Naive thymus-derived CD4-positive, alpha-beta T cell (primary cell): ENCODE measurements around the gene LYRM4. TPM values are rescaled to one million over a fixed set of nuclear protein-coding genes. Genes with fewer than 3 reads are reported as not detected.

Experiments
- ATAC-seq: fragments of 150-1000 bp; cut with Tn5 transposase; 2 replicates; pipeline ENCODE4 v1.10.0; 2021; ENCODE audit warnings: mild to moderate bottlenecking, moderate library complexity
- CTCF ChIA-PET: fragments of 350-600 bp; sonication (Branson Sonifier 250); formaldehyde crosslinking; loops from one replicate; lab custom pipeline; 2021; ENCODE audit warnings: antibody characterized with exemption; lab: Charles Lee
- POLR2A ChIA-PET: fragments of 350-600 bp; sonication (Branson Sonifier 250); formaldehyde crosslinking; loops from one replicate; lab custom pipeline; 2021; ENCODE audit warnings: antibody characterized with exemption, inconsistent platforms; lab: Charles Lee
- DNase-seq, 9 donors: peaks; one replicate each; pipeline versions ENCODE4 v3.0.0 to v3.0.0-alpha.2; 2020 to 2022; ENCODE audit warnings: mixed read lengths in 1 of 9
- H3K27ac ChIP-seq: one replicate; pipeline ENCODE4 v1.7.0; 2013; ENCODE audit warnings: mild to moderate bottlenecking, low read depth, low read length, moderate library complexity
- H3K27me3 ChIP-seq, 2 donors: one replicate each; pipeline ENCODE4 v1.7.0; 2013; ENCODE audit warnings: low read length in 2 of 2, mild to moderate bottlenecking in 2 of 2, moderate library complexity in 2 of 2; ENCODE audit not compliant: control insufficient read depth in 2 of 2, insufficient read depth in 2 of 2
- H3K36me3 ChIP-seq, 3 experiments: 1 replicate in 2 of 3; 2 replicates in 1 of 3; pipeline ENCODE4 v1.7.0; 2013; ENCODE audit warnings: low read length in 3 of 3, mild to moderate bottlenecking in 3 of 3, moderate library complexity in 1 of 3; ENCODE audit not compliant: insufficient read depth in 3 of 3, control insufficient read depth in 2 of 3
- H3K4me1 ChIP-seq, 2 donors: one replicate each; pipeline ENCODE4 v1.7.0; 2013; ENCODE audit warnings: low read length in 2 of 2, mild to moderate bottlenecking in 2 of 2, moderate library complexity in 1 of 2; ENCODE audit not compliant: control insufficient read depth in 2 of 2, insufficient read depth in 2 of 2
- H3K4me3 ChIP-seq: 2 replicates; pipeline ENCODE4 v1.7.0; 2013; ENCODE audit warnings: mild to moderate bottlenecking, low read length
- H3K9me3 ChIP-seq, 3 experiments: 1 replicate in 2 of 3; 2 replicates in 1 of 3; pipeline ENCODE4 v1.7.0; 2013; ENCODE audit warnings: low read length in 3 of 3; ENCODE audit not compliant: control insufficient read depth in 2 of 3
- H3K27ac Mint-ChIP-seq, 9 donors: one replicate each; pipeline ENCODE4 v1.8.0; 2020 to 2022; ENCODE audit warnings: mixed read lengths in 9 of 9, mild to moderate bottlenecking in 8 of 9, moderate library complexity in 5 of 9, inconsistent platforms in 2 of 9
- H3K27me3 Mint-ChIP-seq, 5 donors: one replicate each; pipeline ENCODE4 v1.8.0; 2021 to 2022; ENCODE audit warnings: mixed read lengths in 5 of 5, mild to moderate bottlenecking in 1 of 5
- H3K36me3 Mint-ChIP-seq, 5 donors: one replicate each; pipeline ENCODE4 v1.8.0; 2020 to 2022; ENCODE audit warnings: mixed read lengths in 5 of 5, mild to moderate bottlenecking in 3 of 5, inconsistent platforms in 1 of 5
- H3K4me1 Mint-ChIP-seq, 7 donors: one replicate each; pipeline ENCODE4 v1.8.0; 2020 to 2022; ENCODE audit warnings: mixed read lengths in 7 of 7, mild to moderate bottlenecking in 3 of 7, inconsistent platforms in 1 of 7
- H3K4me3 Mint-ChIP-seq, 10 donors: one replicate each; pipeline ENCODE4 v1.8.0; 2020 to 2022; ENCODE audit warnings: mild to moderate bottlenecking in 10 of 10, mixed read lengths in 10 of 10, moderate library complexity in 6 of 10, inconsistent platforms in 2 of 10
- H3K9me3 Mint-ChIP-seq, 11 donors: one replicate each; pipeline ENCODE4 v1.8.0; 2020 to 2022; ENCODE audit warnings: mixed read lengths in 11 of 11, mild to moderate bottlenecking in 4 of 11, inconsistent platforms in 1 of 11, moderate library complexity in 1 of 11
- intact Hi-C, 2 donors: fragments of 100-400 bp; cut with micrococcal nuclease; formaldehyde crosslinking; loops; one replicate each; pipeline ENCODE4 v1.15.1; 2023
- polyA plus RNA-seq, 2 donors: library from polyadenylated mRNA; unstranded; fragments of 300-500 nt; fragmentation: Illumina TruSeq; gene quantifications; one replicate each; pipeline ENCODE4 v1.2.3, GENCODE V29; 2021
- total RNA-seq, 6 experiments: library from RNA in 5 of 6; stranded (reverse) in 5 of 6; gene quantifications; 1 replicate in 5 of 6; 2 replicates in 1 of 6; pipeline ENCODE4 v1.2.3 and lab custom pipeline; 2021 to 2026

LYRM4 gene
- total and polyA plus RNA-seq, 7 experiments from 2014 or later: 15.1 to 61.6 (median 24.4) TPM

GRCh38 chr6:5167501-5167900 lies 93.2 kb downstream of the LYRM4 start:
- Histone ChIP-seq H3K9me3 (no peaks in the 10 kb centered on the region), H3K27ac (no peak overlapping the region), H3K36me3 (no peaks in the 10 kb centered on the region), H3K4me1 (no peaks in the 10 kb centered on the region), H3K4me3 (no peak overlapping the region), H3K27me3 (no peaks in the 10 kb centered on the region)
- ChIA-PET POLR2A (no interaction called here), CTCF (no interaction called here)
- Mint-ChIP-seq H3K4me1 (peaks cover under 1 to 12% (median 5%) of the 10 kb centered on the region in 7 donors), H3K9me3 (no peaks in the 10 kb centered on the region), H3K27me3 (no peaks in the 10 kb centered on the region), H3K36me3 (no peaks in the 10 kb centered on the region), H3K4me3 (no peak overlapping the region), H3K27ac (peak overlapping the region in 1 of 9 donors; percentile 20)
- no peak for ATAC-seq
- DNase-seq: no peak
- intact Hi-C loops: no loop called here

DNA sequence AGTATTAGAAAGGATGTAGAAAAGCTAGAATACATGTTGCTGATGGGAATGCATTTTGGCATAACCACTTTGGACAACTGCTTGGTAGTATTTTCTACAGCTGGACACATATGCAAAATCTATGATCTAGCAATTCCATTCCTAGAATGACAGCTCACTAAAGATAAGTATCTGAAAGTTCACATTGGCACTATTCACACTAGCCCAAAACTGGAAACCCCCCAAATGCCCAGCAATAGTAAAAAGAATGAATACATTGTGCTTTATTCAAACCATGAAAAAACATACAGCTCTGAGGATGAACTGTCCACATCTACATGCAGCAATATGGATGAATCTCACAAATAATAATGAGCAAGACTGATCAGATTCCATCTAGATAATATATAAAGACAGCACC lies 96.7 kb downstream of the LYRM4 start:
- POLR2A ChIA-PET: interaction anchor here (1.5 to 1.6 kb wide), 2 partner anchors 10 to 12 kb away, joined by 3 to 9 read pairs; no protein-coding TSS in a partner anchor
- CTCF ChIA-PET: interaction anchor here (1.4 kb wide), 1 partner anchor 20 kb away, joined by 4 read pairs; no protein-coding TSS in a partner anchor
- ATAC-seq: no peak

DNA sequence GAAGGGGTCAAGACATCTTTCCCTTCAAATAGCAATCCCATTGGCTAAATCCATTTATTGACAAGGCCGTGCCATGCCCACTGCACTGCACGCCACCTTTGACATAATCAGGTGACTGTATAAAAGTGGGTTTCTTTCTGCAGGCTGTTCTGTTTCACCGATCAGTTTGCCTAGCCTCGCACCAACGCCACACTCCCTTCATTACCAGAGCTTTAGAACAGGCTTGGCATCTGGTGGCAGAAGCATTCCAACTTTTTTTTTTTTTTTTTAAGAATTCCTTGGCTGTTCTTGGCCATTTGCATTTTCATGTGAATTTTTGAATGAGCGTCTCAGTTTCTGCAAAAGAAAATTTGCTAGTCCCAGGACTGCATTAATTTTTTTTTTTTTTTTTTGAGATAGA lies 97.5 kb downstream of the LYRM4 start:
- Mint-ChIP-seq H3K4me1 (peaks cover 0 to 9% (median 5%) of the 10 kb centered on the region in 7 donors), H3K9me3 (no peaks in the 10 kb centered on the region), H3K4me3 (no peak overlapping the region), H3K27me3 (no peaks in the 10 kb centered on the region), H3K36me3 (no peaks in the 10 kb centered on the region), H3K27ac (no peak overlapping the region)
- DNase-seq (no peak), ATAC-seq (no peak)
- intact Hi-C loops: no loop called here
- Histone ChIP-seq H3K27ac (no peak overlapping the region), H3K27me3 (no peaks in the 10 kb centered on the region), H3K4me3 (no peak overlapping the region), H3K9me3 (no peaks in the 10 kb centered on the region), H3K4me1 (no peaks in the 10 kb centered on the region), H3K36me3 (no peaks in the 10 kb centered on the region)
- ChIA-PET CTCF (interaction anchor here (0.6 kb wide), 1 partner anchor 19 kb away, joined by 4 read pairs; no protein-coding TSS in a partner anchor), POLR2A (no interaction called here)

More for the DNA sequence above, 96.7 kb downstream of the LYRM4 start:
- Mint-ChIP-seq H3K36me3 (no peaks in the 10 kb centered on the region), H3K27me3 (no peaks in the 10 kb centered on the region), H3K4me3 (no peak overlapping the region), H3K9me3 (no peaks in the 10 kb centered on the region), H3K4me1 (peaks cover 0 to 9% (median 5%) of the 10 kb centered on the region in 7 donors), H3K27ac (no peak overlapping the region)
- H3K27me3 ChIP-seq: no peaks in the 10 kb centered on the region
- intact Hi-C loops: no loop called here
- DNase-seq: no peak
- H3K4me1 ChIP-seq: no peaks in the 10 kb centered on the region
- H3K27ac ChIP-seq: no peak overlapping the region
- H3K9me3 ChIP-seq: no peaks in the 10 kb centered on the region
- H3K4me3 ChIP-seq: no peak overlapping the region
- H3K36me3 ChIP-seq: no peaks in the 10 kb centered on the region

- no peaks in the 10 kb centered on the region for H3K4me1 ChIP-seq
- peak overlapping the region in 1 of 9 donors; percentile 2 for H3K27ac Mint-ChIP-seq
- POLR2A ChIA-PET: no interaction called here
- no peak overlapping the region for H3K4me3 Mint-ChIP-seq
- H3K27ac ChIP-seq: no peak overlapping the region
- intact Hi-C loops: no loop called here
- no peaks in the 10 kb centered on the region for H3K9me3 ChIP-seq
- H3K9me3 Mint-ChIP-seq: no peaks in the 10 kb centered on the region
- ATAC-seq (no peak), DNase-seq (no peak)
- no peaks in the 10 kb centered on the region for H3K27me3 ChIP-seq
- H3K36me3 Mint-ChIP-seq: peaks cover 0 to 2% (median 0%) of the 10 kb centered on the region in 5 donors
- H3K4me1 Mint-ChIP-seq: peaks cover 0 to 7% (median 3%) of the 10 kb centered on the region in 7 donors
- no peaks in the 10 kb centered on the region for H3K36me3 ChIP-seq
- H3K27me3 Mint-ChIP-seq: no peaks in the 10 kb centered on the region
- no peak overlapping the region for H3K4me3 ChIP-seq
- CTCF ChIA-PET: no interaction called here
Measured at GRCh38 chr6:5162355-5162754, 98.4 kb downstream of the LYRM4 start.

DNA sequence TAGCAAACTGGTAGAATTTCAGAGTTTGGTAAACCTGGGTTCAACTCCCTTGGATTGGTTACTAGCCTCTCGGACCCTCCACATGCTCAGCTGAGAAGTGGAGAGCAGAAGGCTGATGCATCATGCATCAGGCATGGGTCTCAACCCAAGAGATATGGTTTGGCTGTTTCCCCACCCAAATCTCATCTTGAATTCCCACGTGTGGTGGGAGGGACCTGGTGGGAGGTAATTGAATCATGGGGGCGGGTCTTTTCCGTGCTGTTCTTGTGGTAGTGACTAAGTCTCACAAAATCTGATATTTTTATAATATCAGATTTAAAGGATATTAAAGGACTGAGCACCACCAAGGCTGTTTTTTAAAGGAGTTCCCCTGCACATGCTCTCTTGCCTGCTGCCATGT lies 100.5 kb downstream of the LYRM4 start:
- no peaks in the 10 kb centered on the region for H3K4me1 ChIP-seq
- Mint-ChIP-seq H3K9me3 (no peaks in the 10 kb centered on the region), H3K27me3 (no peaks in the 10 kb centered on the region), H3K4me3 (no peak overlapping the region), H3K36me3 (peaks cover 0 to 2% (median 0%) of the 10 kb centered on the region in 5 donors), H3K27ac (no peak overlapping the region), H3K4me1 (peaks cover 0 to 2% (median 0%) of the 10 kb centered on the region in 7 donors)
- POLR2A ChIA-PET: no interaction called here
- intact Hi-C loops: no loop called here
- CTCF ChIA-PET: interaction anchor here (0.7 kb wide), 1 partner anchor 19 kb away, joined by 3 read pairs; no protein-coding TSS in a partner anchor
- H3K4me3 ChIP-seq: no peak overlapping the region
- H3K9me3 ChIP-seq: no peaks in the 10 kb centered on the region
- ATAC-seq (no peak), DNase-seq (no peak)
- no peak overlapping the region for H3K27ac ChIP-seq
- no peaks in the 10 kb centered on the region for H3K36me3 ChIP-seq
- H3K27me3 ChIP-seq: no peaks in the 10 kb centered on the region

DNA sequence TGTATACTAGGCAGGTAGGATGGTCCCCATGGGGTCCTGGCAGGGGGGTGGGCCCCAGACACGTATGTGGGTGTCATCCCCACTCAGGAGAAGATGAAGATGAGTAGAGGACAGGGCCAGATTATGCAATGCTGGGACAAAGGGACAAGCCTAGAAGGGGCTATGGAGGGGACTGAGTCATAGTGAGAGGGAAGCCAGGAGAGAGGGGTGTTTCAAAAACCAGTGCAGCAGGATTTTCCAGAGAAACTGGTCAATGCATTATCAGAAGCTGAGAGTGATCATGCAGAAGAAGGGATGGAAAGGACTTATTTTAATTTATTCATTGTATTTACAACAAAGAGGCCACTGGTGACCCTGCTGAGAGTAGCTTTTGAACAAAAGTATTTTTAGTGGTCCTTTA lies 101.6 kb downstream of the LYRM4 start:
- no peaks in the 10 kb centered on the region for H3K4me1 ChIP-seq
- no peaks in the 10 kb centered on the region for H3K27me3 Mint-ChIP-seq
- peak overlapping the region in 2 of 9 donors; percentile 38 to 43 for H3K27ac Mint-ChIP-seq
- ChIA-PET CTCF (no interaction called here), POLR2A (no interaction called here)
- peaks cover 0 to 2% (median 0%) of the 10 kb centered on the region in 5 donors for H3K36me3 Mint-ChIP-seq
- no peaks in the 10 kb centered on the region for H3K27me3 ChIP-seq
- ATAC-seq (no peak), DNase-seq (no peak)
- H3K9me3 Mint-ChIP-seq: no peaks in the 10 kb centered on the region
- no peak overlapping the region for H3K27ac ChIP-seq
- intact Hi-C loops: no loop called here
- H3K9me3 ChIP-seq: no peaks in the 10 kb centered on the region
- H3K4me3 ChIP-seq: no peak overlapping the region
- no peak overlapping the region for H3K4me3 Mint-ChIP-seq
- H3K36me3 ChIP-seq: no peaks in the 10 kb centered on the region
- peaks cover 0 to 2% (median 0%) of the 10 kb centered on the region in 7 donors for H3K4me1 Mint-ChIP-seq

- peaks cover 0 to 2% (median 0%) of the 10 kb centered on the region in 5 donors for H3K36me3 Mint-ChIP-seq
- intact Hi-C loops: no loop called here
- DNase-seq (no peak), ATAC-seq (no peak)
- H3K27ac Mint-ChIP-seq: no peak overlapping the region
- no peak overlapping the region for H3K4me3 ChIP-seq
- H3K4me1 Mint-ChIP-seq: peaks cover 0 to 2% (median 0%) of the 10 kb centered on the region in 7 donors
- no peak overlapping the region for H3K27ac ChIP-seq
- H3K27me3 ChIP-seq: no peaks in the 10 kb centered on the region
- H3K27me3 Mint-ChIP-seq: no peaks in the 10 kb centered on the region
- no peaks in the 10 kb centered on the region for H3K9me3 ChIP-seq
- H3K9me3 Mint-ChIP-seq: no peaks in the 10 kb centered on the region
- POLR2A ChIA-PET: no interaction called here
- H3K4me3 Mint-ChIP-seq: no peak overlapping the region
- H3K4me1 ChIP-seq: no peaks in the 10 kb centered on the region
- CTCF ChIA-PET: no interaction called here
- H3K36me3 ChIP-seq: no peaks in the 10 kb centered on the region
Measured at GRCh38 chr6:5158180-5158579, 102.6 kb downstream of the LYRM4 start.
